Measurements from ENCODE around the gene NPTN. TPM values are rescaled to one million over a fixed set of nuclear protein-coding genes. Genes with fewer than 3 reads are reported as not detected.

The NPTN gene
- total RNA-seq, 1 experiment from 2014 or later, result 164 TPM

DNA sequence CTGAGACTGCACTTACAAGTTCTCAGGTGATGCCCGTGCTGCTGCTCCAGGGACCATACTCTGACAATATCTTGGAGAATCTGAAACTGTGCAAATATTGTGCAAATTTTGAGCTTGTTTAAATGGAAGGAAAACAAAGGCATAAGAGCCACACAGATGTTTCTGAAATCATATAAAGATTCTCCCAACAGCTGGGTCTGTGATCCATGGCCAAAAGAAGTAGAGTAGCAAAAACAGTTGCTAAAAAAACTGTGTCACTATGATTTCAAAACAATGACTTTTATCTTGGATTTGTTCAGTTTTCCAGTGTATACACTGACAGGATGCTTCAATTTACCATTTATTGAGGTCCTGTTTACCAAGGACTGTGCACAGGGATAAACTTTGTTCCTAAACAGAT lies 25.3 kb downstream of the NPTN start:
- ATAC-seq (no peak), DNase-seq (no peak)
- H2AFZ ChIP-seq (ENCODE audit: low read length), result no peak overlapping the region
- H3F3A ChIP-seq (ENCODE audit: low read length, unreplicated experiment), result no peaks in the 10 kb centered on the region
- H3K9me2 ChIP-seq (replicated peaks; ENCODE audit: low read length), result no peaks in the 10 kb centered on the region
- BruUV-seq (replicated peaks), result no TSS peak
- no peak overlapping the region for H3K4me3 ChIP-seq (ENCODE audit: low read length)
- CTCF ChIA-PET, result no interaction called here
- H4K20me1 ChIP-seq (ENCODE audit: low read length), result peaks cover 51% of the 10 kb centered on the region
- no peak overlapping the region for H3K4me2 ChIP-seq (ENCODE audit: low read length)
- peaks cover 98% of the 10 kb centered on the region for H3K79me2 ChIP-seq (ENCODE audit: low read length)
- H3K4me1 ChIP-seq (ENCODE audit: insufficient read depth, low read length), result 0 out of 2 replicates have a peak, but pooled peaks cover 2% of the 10 kb centered on the region
- intact Hi-C loops (cut with micrococcal nuclease), result no loop called here
- POLR2A ChIA-PET (ENCODE audit: unreplicated experiment), result no interaction called here
- no peak overlapping the region for H3K9ac ChIP-seq (ENCODE audit: low read length)
- H3K9me3 ChIP-seq (ENCODE audit: low read length), result no peaks in the 10 kb centered on the region
- H3K27ac ChIP-seq (ENCODE audit: low read length), result no peak overlapping the region
- peaks cover 5% of the 10 kb centered on the region; the same call in 1 of the 2 replicates for H3K36me3 ChIP-seq (ENCODE audit: low read depth, low read length)
- TF ChIP-seq EZH2 (IDR thresholded peaks at IDR 0.05; ENCODE audit: low read length, unreplicated experiment) (no peak), EZH2phosphoT487 (IDR thresholded peaks at IDR 0.05; ENCODE audit: borderline replicate concordance, low read length) (no peak)
- TF ChIP-seq, protein P1, sequence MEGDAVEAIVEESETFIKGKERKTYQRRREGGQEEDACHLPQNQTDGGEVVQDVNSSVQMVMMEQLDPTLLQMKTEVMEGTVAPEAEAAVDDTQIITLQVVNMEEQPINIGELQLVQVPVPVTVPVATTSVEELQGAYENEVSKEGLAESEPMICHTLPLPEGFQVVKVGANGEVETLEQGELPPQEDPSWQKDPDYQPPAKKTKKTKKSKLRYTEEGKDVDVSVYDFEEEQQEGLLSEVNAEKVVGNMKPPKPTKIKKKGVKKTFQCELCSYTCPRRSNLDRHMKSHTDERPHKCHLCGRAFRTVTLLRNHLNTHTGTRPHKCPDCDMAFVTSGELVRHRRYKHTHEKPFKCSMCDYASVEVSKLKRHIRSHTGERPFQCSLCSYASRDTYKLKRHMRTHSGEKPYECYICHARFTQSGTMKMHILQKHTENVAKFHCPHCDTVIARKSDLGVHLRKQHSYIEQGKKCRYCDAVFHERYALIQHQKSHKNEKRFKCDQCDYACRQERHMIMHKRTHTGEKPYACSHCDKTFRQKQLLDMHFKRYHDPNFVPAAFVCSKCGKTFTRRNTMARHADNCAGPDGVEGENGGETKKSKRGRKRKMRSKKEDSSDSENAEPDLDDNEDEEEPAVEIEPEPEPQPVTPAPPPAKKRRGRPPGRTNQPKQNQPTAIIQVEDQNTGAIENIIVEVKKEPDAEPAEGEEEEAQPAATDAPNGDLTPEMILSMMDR (conservative IDR thresholded peaks at IDR 0.05; ENCODE audit: low read depth, low read length), result no peak
- no peaks in the 10 kb centered on the region for H3K27me3 ChIP-seq (ENCODE audit: low read length)

DNA sequence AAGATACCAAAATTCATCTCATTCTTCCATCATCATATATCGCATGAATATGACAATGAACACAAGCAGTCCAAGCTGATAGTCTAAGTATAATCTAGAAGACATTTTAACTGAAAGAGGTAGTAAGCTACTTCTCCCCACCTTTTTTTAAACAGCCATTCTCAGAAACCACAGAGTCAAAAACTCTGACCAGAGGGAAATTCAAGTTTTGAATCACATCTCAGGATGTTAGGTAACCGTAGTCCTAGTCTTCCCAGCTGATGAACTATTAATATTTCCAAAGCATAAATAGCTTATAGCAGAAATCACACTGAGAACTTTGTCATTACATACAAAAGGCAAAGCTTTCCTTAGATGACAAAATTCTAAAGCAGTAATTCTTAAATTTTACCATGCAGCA lies 25.8 kb downstream of the NPTN start:
- ATAC-seq (no peak), DNase-seq (no peak)
- ChIA-PET CTCF (no interaction called here), POLR2A (ENCODE audit: unreplicated experiment) (interaction anchor here (0.7 kb wide), 1 partner anchor 1018 kb away, joined by 3 read pairs; no protein-coding TSS in a partner anchor)
- Histone ChIP-seq H4K20me1 (ENCODE audit: low read length) (peaks cover 56% of the 10 kb centered on the region), H3K79me2 (ENCODE audit: low read length) (peaks cover 98% of the 10 kb centered on the region), H3K4me1 (ENCODE audit: insufficient read depth, low read length) (peaks cover 7% of the 10 kb centered on the region), H3F3A (ENCODE audit: low read length, unreplicated experiment) (no peaks in the 10 kb centered on the region), H2AFZ (ENCODE audit: low read length) (no peak overlapping the region), H3K27me3 (ENCODE audit: low read length) (no peaks in the 10 kb centered on the region), H3K9me2 (replicated peaks; ENCODE audit: low read length) (no peaks in the 10 kb centered on the region), H3K36me3 (ENCODE audit: low read depth, low read length) (peaks cover 5% of the 10 kb centered on the region; the same call in 1 of the 2 replicates), H3K9me3 (ENCODE audit: low read length) (no peaks in the 10 kb centered on the region), H3K9ac (ENCODE audit: low read length) (no peak overlapping the region), H3K27ac (ENCODE audit: low read length) (no peak overlapping the region), H3K4me2 (ENCODE audit: low read length) (no peak overlapping the region), H3K4me3 (ENCODE audit: low read length) (no peak overlapping the region)
- no peak for TF ChIP-seq EZH2phosphoT487 (IDR thresholded peaks at IDR 0.05; ENCODE audit: borderline replicate concordance, low read length)
- no peak for TF ChIP-seq EZH2 (IDR thresholded peaks at IDR 0.05; ENCODE audit: low read length, unreplicated experiment)
- TF ChIP-seq, protein P1 (conservative IDR thresholded peaks at IDR 0.05; ENCODE audit: low read depth, low read length), result no peak
- intact Hi-C loops (cut with micrococcal nuclease), result no loop called here
- BruUV-seq (replicated peaks), result no TSS peak

DNA sequence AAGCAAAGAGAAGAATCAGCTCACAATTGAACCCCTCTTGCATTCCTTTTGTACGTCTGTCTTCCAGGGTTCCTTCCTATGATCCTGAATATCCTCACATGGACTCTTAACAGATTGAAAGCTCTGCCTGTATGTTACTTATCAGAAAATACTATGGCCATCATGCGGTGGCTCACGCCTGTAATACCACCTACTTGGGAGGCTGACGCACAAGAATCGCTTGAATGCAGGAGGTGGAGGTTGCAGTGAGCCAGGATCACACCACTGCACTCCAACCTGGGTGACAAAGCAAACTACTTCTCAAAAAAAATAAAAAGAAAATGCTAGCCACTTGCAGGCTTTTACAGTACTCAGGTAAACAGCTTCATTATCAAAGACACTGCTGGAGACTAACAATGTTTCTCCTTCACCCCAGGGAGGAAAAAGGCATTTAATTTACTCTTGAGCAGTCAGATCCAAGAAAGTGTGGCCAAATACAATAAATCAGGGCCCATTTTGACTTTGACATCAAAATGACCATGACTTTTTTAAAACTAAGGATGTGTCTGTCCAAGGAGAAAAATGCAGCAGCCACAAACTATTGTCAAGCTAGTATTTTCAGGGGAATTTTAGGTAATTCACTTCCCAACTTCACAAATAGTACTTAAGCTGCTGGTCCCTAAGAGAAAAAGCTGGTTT lies 27.3 kb downstream of the NPTN start:
- Histone ChIP-seq H3K9ac (ENCODE audit: low read length) (no peak overlapping the region), H3K27ac (ENCODE audit: low read length) (no peak overlapping the region), H3K27me3 (ENCODE audit: low read length) (no peaks in the 10 kb centered on the region), H3K4me1 (ENCODE audit: insufficient read depth, low read length) (peaks cover 22% of the 10 kb centered on the region), H3K9me3 (ENCODE audit: low read length) (no peaks in the 10 kb centered on the region), H4K20me1 (ENCODE audit: low read length) (peaks cover 51% of the 10 kb centered on the region), H3K79me2 (ENCODE audit: low read length) (peaks cover 98% of the 10 kb centered on the region), H2AFZ (ENCODE audit: low read length) (no peak overlapping the region), H3K4me3 (ENCODE audit: low read length) (no peak overlapping the region), H3K4me2 (ENCODE audit: low read length) (no peak overlapping the region), H3K36me3 (ENCODE audit: low read depth, low read length) (peaks cover 5% of the 10 kb centered on the region; the same call in 1 of the 2 replicates), H3F3A (ENCODE audit: low read length, unreplicated experiment) (no peaks in the 10 kb centered on the region), H3K9me2 (replicated peaks; ENCODE audit: low read length) (no peaks in the 10 kb centered on the region)
- BruUV-seq (replicated peaks), result no TSS peak
- ATAC-seq (no peak), DNase-seq (no peak)
- intact Hi-C loops (cut with micrococcal nuclease), result no loop called here
- POLR2A ChIA-PET (ENCODE audit: unreplicated experiment), result no interaction called here
- CTCF ChIA-PET, result no interaction called here
- TF ChIP-seq, protein P1 (conservative IDR thresholded peaks at IDR 0.05; ENCODE audit: low read depth, low read length), result no peak

All from PC-3 (cell line).